OCI-LY1 (cell line): ENCODE measurements around the gene PCDH10.

Experiments used
- EZH2 ChIP-seq: fragments of 200-600 bp; sonication (generic), shearing (Covaris generic); IDR thresholded peaks from 2 replicates; pipeline ENCODE4 v1.8.0; 2017; ENCODE audit warnings: borderline replicate concordance, mixed run types, mild to moderate bottlenecking, antibody characterized with exemption, low read length, moderate library complexity, mixed read lengths
- TF ChIP-seq, protein P1 (sequence below): fragments of 200-600 bp; sonication (generic), shearing (Covaris generic); IDR thresholded peaks from 2 replicates; pipeline ENCODE4 v1.5.1; 2017; ENCODE audit warnings: mild to moderate bottlenecking, antibody characterized with exemption, low read length, moderate library complexity, mixed read lengths

DNA sequence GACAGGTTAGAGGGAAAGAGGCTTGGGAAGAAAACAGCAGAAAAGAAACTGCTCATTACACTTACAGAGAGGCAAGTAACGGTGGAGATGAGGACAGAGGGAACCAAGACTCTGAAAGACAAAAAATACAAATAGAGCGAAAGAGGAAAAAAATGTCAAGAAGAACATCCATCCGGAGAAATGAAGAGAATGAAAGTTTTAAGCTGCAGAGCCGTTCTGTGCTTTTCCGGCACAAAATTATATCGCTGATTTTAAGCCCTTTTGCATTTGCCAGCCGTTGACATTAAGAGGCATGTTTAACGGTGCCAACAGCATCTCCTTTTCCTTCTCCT, 236 bp downstream of the PCDH10 start:
- TF ChIP-seq, protein P1, sequence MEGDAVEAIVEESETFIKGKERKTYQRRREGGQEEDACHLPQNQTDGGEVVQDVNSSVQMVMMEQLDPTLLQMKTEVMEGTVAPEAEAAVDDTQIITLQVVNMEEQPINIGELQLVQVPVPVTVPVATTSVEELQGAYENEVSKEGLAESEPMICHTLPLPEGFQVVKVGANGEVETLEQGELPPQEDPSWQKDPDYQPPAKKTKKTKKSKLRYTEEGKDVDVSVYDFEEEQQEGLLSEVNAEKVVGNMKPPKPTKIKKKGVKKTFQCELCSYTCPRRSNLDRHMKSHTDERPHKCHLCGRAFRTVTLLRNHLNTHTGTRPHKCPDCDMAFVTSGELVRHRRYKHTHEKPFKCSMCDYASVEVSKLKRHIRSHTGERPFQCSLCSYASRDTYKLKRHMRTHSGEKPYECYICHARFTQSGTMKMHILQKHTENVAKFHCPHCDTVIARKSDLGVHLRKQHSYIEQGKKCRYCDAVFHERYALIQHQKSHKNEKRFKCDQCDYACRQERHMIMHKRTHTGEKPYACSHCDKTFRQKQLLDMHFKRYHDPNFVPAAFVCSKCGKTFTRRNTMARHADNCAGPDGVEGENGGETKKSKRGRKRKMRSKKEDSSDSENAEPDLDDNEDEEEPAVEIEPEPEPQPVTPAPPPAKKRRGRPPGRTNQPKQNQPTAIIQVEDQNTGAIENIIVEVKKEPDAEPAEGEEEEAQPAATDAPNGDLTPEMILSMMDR, result no peak
- TF ChIP-seq EZH2, result no peak
